DND-41 (cell line): Measurements from ENCODE around the gene PPARGC1A.

Source experiments
- CTCF ChIP-seq: IDR thresholded peaks from 2 replicates; pipeline ENCODE4 v1.5.1; 2012; ENCODE audit warnings: borderline replicate concordance, low read length, moderate library complexity, mild to moderate bottlenecking; ENCODE audit not compliant: poor library complexity, severe bottlenecking; ENCODE audit errors: extremely low read depth
- EZH2 ChIP-seq: IDR thresholded peaks from 3 replicates; pipeline ENCODE4 v1.6.1; 2012; ENCODE audit warnings: borderline replicate concordance, low read depth, mild to moderate bottlenecking, moderate library complexity, low read length, inconsistent platforms; ENCODE audit not compliant: severe bottlenecking

DNA sequence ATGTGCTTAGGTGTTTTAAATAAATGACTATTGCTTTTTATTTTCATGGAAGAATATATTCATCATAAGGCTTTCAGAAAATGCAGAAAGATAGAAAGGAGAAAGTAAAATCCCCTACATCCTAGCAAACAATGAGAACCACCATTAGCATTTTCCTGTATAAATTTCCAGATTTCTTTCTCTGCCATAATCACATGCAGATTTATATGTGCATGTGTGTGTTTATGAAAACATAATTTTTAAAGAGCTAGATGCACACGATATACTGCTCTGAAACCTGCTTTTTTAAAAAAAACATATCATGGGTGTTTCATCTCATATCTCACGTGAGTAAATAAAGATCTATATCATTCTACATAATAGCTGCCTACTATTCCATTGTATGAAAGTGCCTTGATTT, 26.4 kb upstream of the PPARGC1A start:
- TF ChIP-seq CTCF: no peak
- no peak for TF ChIP-seq EZH2
